Nephron progenitor cell (in vitro differentiated cells): ENCODE measurements around the gene SLC25A3.
A peak's percentile ranks its signal among the peaks of the same experiment; 100 is the strongest.
"Not testable (repeated sequence)": the region's sequence is repeated elsewhere in the genome, so short reads cannot be mapped to it uniquely, and the experiment has no call there.

Experiments used
- DNase-seq: peaks from one replicate; pipeline ENCODE4 v3.0.0; 2021
- H3K27ac Mint-ChIP-seq: 2 replicates; pipeline ENCODE4 v1.8.0; 2021; ENCODE audit warnings: mild to moderate bottlenecking, moderate library complexity, mixed read lengths
- H3K27me3 Mint-ChIP-seq: 2 replicates; pipeline ENCODE4 v1.8.0; 2021; ENCODE audit warnings: mild to moderate bottlenecking, low read depth, mixed read lengths; ENCODE audit not compliant: poor library complexity
- H3K36me3 Mint-ChIP-seq: 2 replicates; pipeline ENCODE4 v1.8.0; 2021; ENCODE audit warnings: low read depth, mixed read lengths
- H3K4me1 Mint-ChIP-seq: 2 replicates; pipeline ENCODE4 v1.8.0; 2021; ENCODE audit warnings: mixed read lengths
- H3K4me3 Mint-ChIP-seq: 2 replicates; pipeline ENCODE4 v1.8.0; 2021; ENCODE audit warnings: mild to moderate bottlenecking, moderate library complexity, mixed read lengths
- H3K9me3 Mint-ChIP-seq: 2 replicates; pipeline ENCODE4 v1.8.0; 2021; ENCODE audit warnings: mild to moderate bottlenecking, moderate library complexity, mixed read lengths
- TF ChIP-seq, protein P1 (sequence below): fragments of 200-600 bp; sonication (generic); IDR thresholded peaks from 2 replicates; pipeline ENCODE4 v1.5.0; 2021; ENCODE audit warnings: antibody characterized with exemption

The SLC25A3 gene

DNA sequence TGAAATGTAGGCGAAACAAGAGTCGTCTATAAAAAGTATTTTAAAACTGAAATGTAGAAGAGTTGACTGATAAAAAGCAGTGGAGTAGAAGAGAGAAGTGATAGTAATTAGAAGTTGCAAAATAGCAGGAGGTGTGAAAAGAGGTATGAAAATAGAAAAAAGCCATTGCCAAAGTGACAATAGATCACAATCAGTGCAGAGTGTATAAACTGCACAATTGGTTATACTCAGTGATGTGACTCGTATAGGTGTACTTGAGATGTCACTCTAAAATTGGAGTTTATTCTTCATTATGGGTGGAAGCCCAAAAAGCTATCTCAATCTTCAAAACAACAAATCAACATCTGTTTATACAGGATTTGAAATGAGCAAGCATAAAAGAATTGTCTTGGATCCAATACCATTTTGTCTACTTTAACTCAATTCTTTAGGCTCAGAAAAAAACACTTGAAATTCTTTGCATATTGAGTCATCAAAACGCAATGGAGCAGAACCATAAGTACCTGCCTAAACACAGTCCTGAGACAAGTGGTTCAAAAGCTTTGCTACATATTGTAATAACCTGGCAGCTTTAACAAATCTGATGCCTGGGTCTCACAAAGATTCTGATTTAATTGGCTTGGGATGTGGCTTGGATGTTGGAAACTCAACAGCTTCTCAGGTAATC, 42.3 kb downstream of the SLC25A3 start:
- DNase-seq: no peak
- TF ChIP-seq, protein P1, sequence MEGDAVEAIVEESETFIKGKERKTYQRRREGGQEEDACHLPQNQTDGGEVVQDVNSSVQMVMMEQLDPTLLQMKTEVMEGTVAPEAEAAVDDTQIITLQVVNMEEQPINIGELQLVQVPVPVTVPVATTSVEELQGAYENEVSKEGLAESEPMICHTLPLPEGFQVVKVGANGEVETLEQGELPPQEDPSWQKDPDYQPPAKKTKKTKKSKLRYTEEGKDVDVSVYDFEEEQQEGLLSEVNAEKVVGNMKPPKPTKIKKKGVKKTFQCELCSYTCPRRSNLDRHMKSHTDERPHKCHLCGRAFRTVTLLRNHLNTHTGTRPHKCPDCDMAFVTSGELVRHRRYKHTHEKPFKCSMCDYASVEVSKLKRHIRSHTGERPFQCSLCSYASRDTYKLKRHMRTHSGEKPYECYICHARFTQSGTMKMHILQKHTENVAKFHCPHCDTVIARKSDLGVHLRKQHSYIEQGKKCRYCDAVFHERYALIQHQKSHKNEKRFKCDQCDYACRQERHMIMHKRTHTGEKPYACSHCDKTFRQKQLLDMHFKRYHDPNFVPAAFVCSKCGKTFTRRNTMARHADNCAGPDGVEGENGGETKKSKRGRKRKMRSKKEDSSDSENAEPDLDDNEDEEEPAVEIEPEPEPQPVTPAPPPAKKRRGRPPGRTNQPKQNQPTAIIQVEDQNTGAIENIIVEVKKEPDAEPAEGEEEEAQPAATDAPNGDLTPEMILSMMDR: no peak
- Mint-ChIP-seq H3K27ac (no peak overlapping the region), H3K4me1 (no peaks in the 10 kb centered on the region), H3K27me3 (no peaks in the 10 kb centered on the region), H3K4me3 (no peak overlapping the region), H3K9me3 (peaks cover 3% of the 10 kb centered on the region), H3K36me3 (peaks cover 49% of the 10 kb centered on the region)

GRCh38 chr12:98637068-98637467, 43.6 kb downstream of the SLC25A3 start:
- Mint-ChIP-seq H3K9me3 (peaks cover 6% of the 10 kb centered on the region), H3K36me3 (peaks cover 58% of the 10 kb centered on the region), H3K27ac (no peak overlapping the region), H3K4me3 (no peak overlapping the region), H3K27me3 (no peaks in the 10 kb centered on the region), H3K4me1 (peaks cover 4% of the 10 kb centered on the region)
- no peak for DNase-seq
- TF ChIP-seq, protein P1: no peak

- TF ChIP-seq, protein P1: no peak
- H3K9me3 Mint-ChIP-seq: peaks cover 6% of the 10 kb centered on the region
- DNase-seq: no peak
- peaks cover 49% of the 10 kb centered on the region for H3K36me3 Mint-ChIP-seq
- no peaks in the 10 kb centered on the region for H3K27me3 Mint-ChIP-seq
- H3K27ac Mint-ChIP-seq: no peak overlapping the region
- peaks cover 12% of the 10 kb centered on the region for H3K4me1 Mint-ChIP-seq
- no peak overlapping the region for H3K4me3 Mint-ChIP-seq
Measured at GRCh38 chr12:98638009-98638408, 44.5 kb downstream of the SLC25A3 start.

- peaks cover 38% of the 10 kb centered on the region for H3K36me3 Mint-ChIP-seq
- H3K4me1 Mint-ChIP-seq: peaks cover 21% of the 10 kb centered on the region
- no peak overlapping the region for H3K27ac Mint-ChIP-seq
- TF ChIP-seq, protein P1: no peak
- H3K4me3 Mint-ChIP-seq: no peak overlapping the region
- peaks cover 6% of the 10 kb centered on the region for H3K9me3 Mint-ChIP-seq
- no peak for DNase-seq
- H3K27me3 Mint-ChIP-seq: no peaks in the 10 kb centered on the region
Measured at GRCh38 chr12:98639491-98639890, 46.0 kb downstream of the SLC25A3 start.

DNA sequence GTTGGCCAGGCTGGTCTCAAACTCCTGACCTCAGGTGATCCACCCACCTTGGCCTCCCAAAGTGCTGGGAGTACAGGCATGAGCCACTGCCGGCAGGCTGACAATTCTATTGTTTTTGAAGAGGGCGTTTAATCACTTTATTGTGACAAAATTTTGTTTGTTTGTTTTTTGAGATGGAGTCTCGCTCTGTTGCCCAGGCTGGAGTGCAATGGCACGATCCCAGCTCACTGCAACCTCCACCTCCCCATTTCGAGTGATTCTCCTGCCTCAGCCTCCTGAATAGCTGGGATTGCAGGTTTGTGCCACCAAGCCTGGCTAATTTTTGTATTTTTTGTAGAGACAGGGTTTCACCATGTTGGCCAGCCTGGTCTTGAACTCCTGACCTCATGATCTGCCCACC, 49.3 kb downstream of the SLC25A3 start:
- H3K9me3 Mint-ChIP-seq, H3K27ac Mint-ChIP-seq, DNase-seq, H3K27me3 Mint-ChIP-seq: not testable (repeated sequence)
- Mint-ChIP-seq H3K4me1 (peaks cover 30% of the 10 kb centered on the region), H3K36me3 (peaks cover 30% of the 10 kb centered on the region), H3K4me3 (peak overlapping the region; percentile 96)

GRCh38 chr12:98644433-98644711, 50.9 kb downstream of the SLC25A3 start:
- no peak for DNase-seq
- Mint-ChIP-seq H3K27ac (peak overlapping the region; percentile 99), H3K4me1 (peaks cover 30% of the 10 kb centered on the region), H3K4me3 (peak overlapping the region; percentile 96), H3K36me3 (peaks cover 32% of the 10 kb centered on the region), H3K27me3 (no peaks in the 10 kb centered on the region), H3K9me3 (peaks cover 6% of the 10 kb centered on the region)
- TF ChIP-seq, protein P1: no peak
